Endothelial cell of umbilical vein (primary cell): ENCODE data around the gene RNF175. TPM values are rescaled to one million over a fixed set of nuclear protein-coding genes. Genes with fewer than 3 reads are reported as not detected.

Source experiments
- BruUV-seq: library from RNA; stranded (reverse); fragments of 400-500 nt; replicated peaks from 2 replicates; lab custom pipeline; 2021; lab: Mats Ljungman, UMichigan
- CTCF ChIA-PET: fragments of 300-600, 350-600 bp; sonication (Branson Sonifier 250); formaldehyde crosslinking; loops from one replicate; lab custom pipeline; 2021; ENCODE audit warnings: antibody characterized with exemption, inconsistent platforms; lab: Charles Lee
- POLR2A ChIA-PET: fragments of 300-600, 350-600 bp; sonication (Branson Sonifier 250); formaldehyde crosslinking; loops from one replicate; lab custom pipeline; 2021; ENCODE audit warnings: antibody characterized with exemption, inconsistent platforms; lab: Charles Lee
- DNase-seq: peaks from one replicate; pipeline ENCODE4 v3.0.0-alpha.2; 2011; ENCODE audit warnings: low read depth, low spot score
- FAIRE-seq: peaks from 2 replicates; lab custom pipeline; 2011; peaks lifted over from hg19 to GRCh38; lab: Jason Lieb, UNC
- H2AFZ ChIP-seq: 2 replicates; pipeline ENCODE4 v1.6.0; 2012; ENCODE audit warnings: low read depth, low read length, control low read depth, inconsistent platforms
- H3K27ac ChIP-seq: 2 replicates; pipeline ENCODE4 v1.5.1; 2011; ENCODE audit warnings: low read depth, mild to moderate bottlenecking, control low read depth, low read length, moderate library complexity; ENCODE audit not compliant: insufficient read depth
- H3K27me3 ChIP-seq, 2 experiments: 2 replicates each; pipeline versions ENCODE4 v1.6.0 to v1.6.1; 2011; ENCODE audit warnings: low read length in 2 of 2, mixed read lengths in 1 of 2; ENCODE audit not compliant: control insufficient read depth in 2 of 2, insufficient read depth in 2 of 2
- H3K36me3 ChIP-seq, 2 experiments: 2 replicates in 1 of 2; 3 replicates in 1 of 2; pipeline ENCODE4 v1.5.1; 2011; ENCODE audit warnings: low read length in 2 of 2, mild to moderate bottlenecking in 1 of 2, moderate library complexity in 1 of 2; ENCODE audit not compliant: control insufficient read depth in 2 of 2, insufficient read depth in 2 of 2; ENCODE audit errors: extremely low read depth in 1 of 2
- H3K4me1 ChIP-seq: 3 replicates; pipeline ENCODE4 v1.5.1; 2011; ENCODE audit warnings: mild to moderate bottlenecking, low read length; ENCODE audit not compliant: control insufficient read depth, insufficient read depth; ENCODE audit errors: extremely low read depth
- H3K4me2 ChIP-seq: 2 replicates; pipeline ENCODE4 v1.6.1; 2011; ENCODE audit warnings: low read length, control low read depth, mixed read lengths; ENCODE audit not compliant: insufficient read depth
- H3K4me3 ChIP-seq, 3 experiments: fragments of 200-600 bp in 1 of 3; sonication (generic), shearing (Covaris generic) in 1 of 3; replicated peaks in 1 of 3; 2 replicates each; pipeline ENCODE4 v1.5.1; 2011 to 2016; ENCODE audit warnings: control low read depth in 3 of 3, low read length in 3 of 3, mild to moderate bottlenecking in 2 of 3, inconsistent platforms in 1 of 3, low read depth in 1 of 3, moderate library complexity in 1 of 3; ENCODE audit not compliant: insufficient read depth in 1 of 3
- H3K79me2 ChIP-seq: 2 replicates; pipeline ENCODE4 v1.6.0; 2012; ENCODE audit warnings: low read length, inconsistent platforms; ENCODE audit not compliant: control insufficient read depth, insufficient read depth
- H3K9ac ChIP-seq: replicated peaks from 2 replicates; pipeline ENCODE3; 2011; ENCODE audit warnings: low read length, control low read depth; ENCODE audit not compliant: insufficient read depth; ENCODE audit errors: extremely low read depth
- H3K9me1 ChIP-seq: replicated peaks from 3 replicates; pipeline ENCODE4 v1.6.0; 2011; ENCODE audit warnings: mild to moderate bottlenecking, low read length; ENCODE audit not compliant: control insufficient read depth, insufficient read depth; ENCODE audit errors: extremely low read depth
- H3K9me3 ChIP-seq: replicated peaks from 2 replicates; pipeline ENCODE4 v1.5.1; 2012; ENCODE audit warnings: low read length, inconsistent platforms; ENCODE audit not compliant: control insufficient read depth, insufficient read depth
- H4K20me1 ChIP-seq: replicated peaks from 2 replicates; pipeline ENCODE3; 2011; ENCODE audit warnings: mild to moderate bottlenecking, low read length; ENCODE audit not compliant: control insufficient read depth, insufficient read depth; ENCODE audit errors: extremely low read depth
- EZH2 ChIP-seq: IDR thresholded peaks from 2 replicates; pipeline ENCODE4 v1.6.1; 2012; ENCODE audit warnings: borderline replicate concordance, low read depth, mild to moderate bottlenecking, moderate library complexity, low read length, inconsistent platforms; ENCODE audit not compliant: severe bottlenecking
- FOS ChIP-seq: IDR thresholded peaks from 2 replicates; pipeline ENCODE4 v1.6.1; 2011; ENCODE audit warnings: mild to moderate bottlenecking, low read length, moderate library complexity, borderline replicate concordance; ENCODE audit not compliant: insufficient read depth
- GATA2 ChIP-seq: IDR thresholded peaks from 2 replicates; pipeline ENCODE4 v1.7.0; 2011; ENCODE audit warnings: low read depth, mild to moderate bottlenecking, moderate library complexity, mixed read lengths, low read length; ENCODE audit not compliant: insufficient read length, insufficient read depth
- JUN ChIP-seq: IDR thresholded peaks from 2 replicates; pipeline ENCODE4 v1.6.1; 2011; ENCODE audit warnings: borderline replicate concordance, low read depth; ENCODE audit not compliant: insufficient read length, insufficient read depth
- MAX ChIP-seq: IDR thresholded peaks from 2 replicates; pipeline ENCODE4 v1.6.1; 2011; ENCODE audit not compliant: insufficient read depth, insufficient read length
- MYC ChIP-seq: IDR thresholded peaks from one replicate; pipeline ENCODE4 v1.6.1; 2011; ENCODE audit warnings: mild to moderate bottlenecking, low read depth, low read length
- POLR2A ChIP-seq: IDR thresholded peaks from 2 replicates; pipeline ENCODE4 v1.6.1; 2012; ENCODE audit warnings: low read depth, mild to moderate bottlenecking, control low read depth, low read length
- POLR2AphosphoS5 ChIP-seq: IDR thresholded peaks from 2 replicates; pipeline ENCODE4 v1.6.1; 2012; ENCODE audit warnings: low read depth, mild to moderate bottlenecking, control low read depth, low read length, moderate library complexity; ENCODE audit not compliant: insufficient read depth
- dilution Hi-C: fragments of 300-500 bp; cut with MboI; formaldehyde crosslinking; loops from one replicate; pipeline ENCODE4 v1.15.0; 2019; ENCODE audit warnings: low sequenced_read_pairs; ENCODE audit not compliant: extremely low pct_ligation_motif_present
- intact Hi-C: fragments of 100-400 bp; cut with micrococcal nuclease; formaldehyde crosslinking; loops from one replicate; pipeline ENCODE4 v1.10.0; 2022
- polyA plus RNA-seq, 4 experiments: library from polyadenylated mRNA; depleted of rRNA in 3 of 4; stranded (reverse) in 3 of 4; unstranded in 1 of 4; fragments of >200 nt; gene quantifications; 2 replicates each; pipeline versions ENCODE4 v1.2.1 to v1.2.3, GENCODE V29; 2011 to 2012; ENCODE audit warnings: missing spikeins in 1 of 4
- total RNA-seq: library from RNA; stranded (reverse); gene quantifications from 2 replicates; pipeline ENCODE4 v1.2.3, GENCODE V29; 2021
- TF ChIP-seq, protein P1 (sequence below), 2 donors: IDR thresholded peaks; 1 replicate in 1 of 2; 2 replicates in 1 of 2; pipeline ENCODE4 v1.5.1; 2011; ENCODE audit warnings: low read length in 2 of 2, mild to moderate bottlenecking in 2 of 2, moderate library complexity in 2 of 2, control low read depth in 1 of 2, inconsistent platforms in 1 of 2, low read depth in 1 of 2; ENCODE audit not compliant: insufficient read depth in 1 of 2; ENCODE audit errors: extremely low read depth in 1 of 2

Gene RNF175
- total and polyA plus RNA-seq, 2 donors (not counting 3 experiments of a cell fraction or from before 2014, with no cell fraction given): not detected

DNA sequence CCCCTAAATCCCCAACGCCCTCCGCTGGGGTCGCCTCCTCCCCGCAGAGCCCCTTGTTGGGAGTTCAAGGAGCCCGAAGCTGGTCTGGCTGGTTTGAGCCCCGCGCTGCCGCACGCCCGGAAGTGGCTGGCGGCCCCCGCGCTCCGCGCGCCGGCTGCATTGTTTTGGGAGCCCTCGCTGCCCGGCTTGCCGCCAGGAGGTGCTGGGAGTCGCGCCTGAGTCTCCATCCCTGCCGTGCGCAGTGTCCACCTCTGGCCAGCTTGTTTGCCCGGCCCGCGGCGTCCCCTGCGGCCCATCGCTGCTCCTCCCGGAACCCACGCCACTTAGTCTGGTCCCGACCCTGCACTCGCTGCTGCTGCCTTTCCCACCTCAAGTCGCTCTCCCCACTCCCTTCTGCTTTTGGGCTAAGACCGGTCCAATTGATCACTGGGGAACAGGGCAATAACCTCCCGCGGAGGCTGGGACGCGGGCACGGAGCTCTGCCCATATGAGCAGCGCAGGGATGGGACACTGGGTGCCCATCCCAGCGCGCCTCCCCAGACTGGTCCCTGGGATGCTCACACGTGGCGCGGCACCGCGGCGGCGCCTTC lies 31.2 kb upstream of the RNF175 start:
- Histone ChIP-seq H2AFZ (peak overlapping the region; percentile 41), H3K27ac (no peak overlapping the region), H3K9me1 (no peaks in the 10 kb centered on the region), H3K9me3 (no peaks in the 10 kb centered on the region), H3K36me3 (no peaks in the 10 kb centered on the region), H3K27me3 (peaks cover 73 to 94% of the 10 kb centered on the region in 2 experiments), H3K9ac (no peak overlapping the region), H3K4me1 (peaks cover 12% of the 10 kb centered on the region), H3K4me3 (no peak overlapping the region), H3K79me2 (no peaks in the 10 kb centered on the region), H4K20me1 (no peaks in the 10 kb centered on the region), H3K4me2 (no peak overlapping the region)
- TF ChIP-seq GATA2 (no peak), EZH2 (no peak), POLR2AphosphoS5 (no peak), MYC (no peak), POLR2A (no peak), JUN (no peak), MAX (no peak), FOS (no peak)
- TF ChIP-seq, protein P1, sequence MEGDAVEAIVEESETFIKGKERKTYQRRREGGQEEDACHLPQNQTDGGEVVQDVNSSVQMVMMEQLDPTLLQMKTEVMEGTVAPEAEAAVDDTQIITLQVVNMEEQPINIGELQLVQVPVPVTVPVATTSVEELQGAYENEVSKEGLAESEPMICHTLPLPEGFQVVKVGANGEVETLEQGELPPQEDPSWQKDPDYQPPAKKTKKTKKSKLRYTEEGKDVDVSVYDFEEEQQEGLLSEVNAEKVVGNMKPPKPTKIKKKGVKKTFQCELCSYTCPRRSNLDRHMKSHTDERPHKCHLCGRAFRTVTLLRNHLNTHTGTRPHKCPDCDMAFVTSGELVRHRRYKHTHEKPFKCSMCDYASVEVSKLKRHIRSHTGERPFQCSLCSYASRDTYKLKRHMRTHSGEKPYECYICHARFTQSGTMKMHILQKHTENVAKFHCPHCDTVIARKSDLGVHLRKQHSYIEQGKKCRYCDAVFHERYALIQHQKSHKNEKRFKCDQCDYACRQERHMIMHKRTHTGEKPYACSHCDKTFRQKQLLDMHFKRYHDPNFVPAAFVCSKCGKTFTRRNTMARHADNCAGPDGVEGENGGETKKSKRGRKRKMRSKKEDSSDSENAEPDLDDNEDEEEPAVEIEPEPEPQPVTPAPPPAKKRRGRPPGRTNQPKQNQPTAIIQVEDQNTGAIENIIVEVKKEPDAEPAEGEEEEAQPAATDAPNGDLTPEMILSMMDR (IDR thresholded peaks at IDR 0.05; ENCODE audit: extremely low read depth in 1 of 2, insufficient read depth in 1 of 2, low read depth in 1 of 2, low read length in 2 of 2): no peak
- POLR2A ChIA-PET: no interaction called here
- intact Hi-C loops: no loop called here
- DNase-seq (no peak), FAIRE-seq (no peak)
- dilution Hi-C loops: no loop called here
- CTCF ChIA-PET: interaction anchor here (0.9 to 1.5 kb wide), 3 partner anchors 10 to 715 kb away, joined by 3 to 6 read pairs (median 4); no protein-coding TSS in a partner anchor
- no TSS peak for BruUV-seq
